Stimulated activated CD8-positive, alpha-beta memory T cell treated with anti-CD3 and anti-CD28 coated beads, Interleukin-15, amount 100 ng/mL, for 4 hours (primary cell): Measurements from ENCODE around the gene TADA1.
"Not testable (repeated sequence)": the region's sequence is repeated elsewhere in the genome, so short reads cannot be mapped to it uniquely, and the experiment has no call there.

Experiments used
- DNase-seq, 2 donors: peaks; one replicate each; pipeline ENCODE4 v3.0.0-alpha.2; 2020; ENCODE audit warnings: low read depth in 2 of 2

TADA1 gene

GRCh38 chr1:166889776-166890175 is 13.7 kb upstream of the TADA1 start:
- no peak for DNase-seq

DNA sequence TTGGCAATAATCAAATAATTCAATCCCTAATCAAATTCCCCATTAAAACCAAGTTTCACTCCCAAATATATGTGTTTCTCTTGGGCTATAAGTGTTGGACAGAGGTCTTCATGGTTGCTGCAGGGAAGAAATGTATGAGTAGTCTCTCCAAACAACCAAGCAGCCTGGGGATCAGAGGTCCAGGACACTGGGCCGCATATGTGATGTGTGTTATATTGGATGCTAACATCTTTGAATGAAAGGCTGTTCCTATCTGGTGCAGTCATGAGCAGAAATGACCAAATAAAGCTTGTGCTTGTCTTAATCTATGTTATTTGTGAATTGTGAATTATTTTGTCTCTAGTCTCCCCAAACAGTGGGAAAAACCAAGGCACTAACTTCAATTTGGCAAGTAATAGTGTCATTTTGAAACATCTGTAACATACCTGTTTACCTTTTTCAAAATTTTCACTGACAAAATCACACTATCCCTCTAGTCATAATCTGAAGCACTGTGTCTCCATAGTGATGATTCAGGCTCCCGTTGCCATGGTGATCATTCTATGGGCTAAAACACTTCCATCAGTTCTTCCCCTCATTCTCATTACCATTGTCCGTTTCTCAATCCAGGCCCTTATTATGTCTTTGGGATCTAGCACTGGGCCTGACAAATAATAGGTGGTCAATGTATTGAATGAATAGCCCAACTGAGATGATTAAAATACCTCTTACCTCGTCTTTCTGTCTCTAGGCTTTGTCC is 12.5 kb upstream of the TADA1 start:
- DNase-seq, result no peak

- no peak for DNase-seq
These were observed 8.9 kb upstream of the TADA1 start for GRCh38 chr1:166884971-166885370.

GRCh38 chr1:166884040-166884642 is 8.1 kb upstream of the TADA1 start:
- DNase-seq, result no peak

- no peak for DNase-seq
These were observed 6.8 kb upstream of the TADA1 start for GRCh38 chr1:166882893-166883292.

DNA sequence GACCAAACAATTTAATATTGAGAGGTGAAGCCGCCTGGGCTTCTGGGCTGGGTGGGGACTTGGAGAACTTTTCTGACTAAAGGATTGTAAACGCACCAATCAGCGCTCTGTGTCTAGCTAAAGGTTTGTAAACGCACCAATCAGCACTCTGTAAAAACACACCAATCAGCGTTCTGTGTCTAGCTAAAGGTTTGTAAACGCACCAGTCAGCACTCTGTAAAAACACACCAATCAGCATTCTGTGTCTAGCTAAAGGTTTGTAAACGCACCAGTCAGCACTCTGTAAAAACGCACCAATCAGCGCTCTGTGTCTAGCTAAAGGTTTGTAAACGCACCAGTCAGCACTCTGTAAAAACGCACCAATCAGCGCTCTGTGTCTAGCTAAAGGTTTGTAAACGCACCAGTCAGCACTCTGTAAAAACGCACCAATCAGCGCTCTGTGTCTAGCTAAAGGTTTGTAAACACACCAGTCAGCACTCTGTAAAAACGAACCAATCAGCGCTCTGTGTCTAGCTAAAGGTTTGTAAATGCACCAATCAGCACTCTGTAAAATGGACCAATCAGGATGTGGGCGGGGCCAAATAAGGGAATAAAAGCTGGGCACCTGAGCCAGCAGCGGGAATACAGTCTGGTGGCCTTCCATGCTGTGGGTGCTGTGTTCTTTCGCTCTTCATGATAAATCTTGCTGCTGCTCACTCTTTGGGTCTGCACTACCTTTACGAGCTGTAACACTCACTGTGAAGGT is 2.3 kb upstream of the TADA1 start:
- not testable (repeated sequence) for DNase-seq

DNA sequence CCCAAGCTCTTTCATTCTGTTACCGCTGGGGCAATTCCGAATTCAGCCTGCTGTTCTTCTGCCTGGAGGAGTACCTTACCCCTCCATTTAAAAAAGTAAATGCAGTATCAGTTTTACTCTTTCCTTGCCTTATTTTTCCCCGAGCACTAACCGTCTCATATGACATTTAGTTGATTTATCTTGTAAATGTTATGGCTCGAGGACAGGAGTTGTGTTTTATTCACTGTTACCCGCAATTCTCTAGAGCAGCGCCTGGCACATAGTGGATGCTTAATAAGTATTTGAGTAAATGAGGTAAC is 425 bp upstream of the TADA1 start:
- no peak for DNase-seq

GRCh38 chr1:166875302-166875733 is 746 bp downstream of the TADA1 start:
- DNase-seq, result no peak

GRCh38 chr1:166874464-166874863 is 1.6 kb downstream of the TADA1 start:
- no peak for DNase-seq

GRCh38 chr1:166870584-166870983 is 5.5 kb downstream of the TADA1 start:
- DNase-seq, result no peak

DNA sequence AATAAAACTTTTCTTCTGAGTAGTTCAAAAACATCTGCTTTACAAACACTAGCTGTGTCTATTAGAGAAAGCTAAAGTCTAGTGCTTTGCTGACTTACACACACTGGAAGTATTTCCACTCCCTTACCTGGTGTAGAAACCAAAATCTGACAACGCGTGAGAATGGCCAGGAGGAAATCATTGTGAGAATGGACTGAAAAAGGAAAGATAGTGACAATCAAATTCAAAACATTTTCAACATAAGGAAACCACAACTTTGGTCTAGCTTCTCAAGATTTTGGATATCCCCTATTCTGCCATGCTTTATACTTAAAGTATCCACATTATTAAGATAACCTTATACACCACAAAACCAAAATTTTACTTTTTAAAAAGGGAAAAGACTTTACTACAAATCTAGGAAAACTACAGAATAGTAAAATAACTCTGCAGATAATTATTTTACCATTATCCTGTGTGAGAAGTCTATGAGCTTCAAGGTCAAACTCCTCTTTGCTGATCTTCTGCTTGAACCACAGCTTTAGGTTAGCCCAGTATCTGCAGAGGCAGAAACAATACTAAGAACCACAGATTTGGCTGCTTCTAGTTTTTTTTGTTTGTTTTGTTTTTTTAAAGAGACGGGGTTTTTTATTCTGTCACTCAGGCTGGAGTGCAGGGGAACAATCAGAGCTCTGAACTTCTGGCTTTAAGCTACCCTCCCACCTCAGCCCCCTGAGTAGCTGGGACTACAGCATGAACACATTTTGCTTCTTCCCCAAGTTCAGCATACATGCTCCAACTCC is 6.6 kb downstream of the TADA1 start:
- no peak for DNase-seq

GRCh38 chr1:166868639-166869038 is 7.4 kb downstream of the TADA1 start:
- DNase-seq, result no peak

GRCh38 chr1:166865926-166866325 is 10.1 kb downstream of the TADA1 start:
- DNase-seq, result no peak

GRCh38 chr1:166859597-166859996 is 16.5 kb downstream of the TADA1 start:
- no peak for DNase-seq

DNA sequence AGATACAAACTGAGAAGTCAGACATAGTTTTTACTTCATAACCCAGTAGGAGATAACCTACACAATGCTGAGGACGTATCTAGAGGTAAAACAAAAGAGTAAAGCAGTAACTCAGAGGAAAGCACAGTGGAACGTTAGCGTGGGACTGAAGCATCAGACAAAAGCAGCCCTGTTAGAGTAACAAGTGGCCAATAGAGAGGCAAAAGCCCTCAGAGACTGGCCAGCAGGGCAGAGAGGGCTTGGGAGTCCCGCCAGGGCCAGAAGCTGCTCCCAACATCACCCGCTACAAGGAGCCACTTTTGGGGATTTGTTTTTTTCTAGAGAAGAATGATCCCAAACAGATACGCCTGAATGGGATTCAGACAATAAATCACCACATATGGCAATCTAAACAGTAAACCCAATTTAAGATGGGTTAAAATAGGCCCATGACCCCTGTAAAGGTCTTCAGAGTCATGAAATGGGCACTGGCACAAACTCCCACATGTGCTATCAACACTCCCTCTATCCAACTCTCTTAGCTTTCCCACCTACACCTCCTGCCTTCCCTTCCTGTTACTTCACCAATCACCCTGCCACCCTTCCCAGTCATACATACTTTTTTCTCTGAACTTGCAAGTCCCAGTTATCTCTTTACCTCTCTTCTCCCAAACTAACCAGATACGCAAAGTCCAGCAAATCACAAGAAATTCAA is 17.2 kb downstream of the TADA1 start:
- no peak for DNase-seq

- DNase-seq, result no peak
These were observed 18.1 kb downstream of the TADA1 start for GRCh38 chr1:166857995-166858394.

DNA sequence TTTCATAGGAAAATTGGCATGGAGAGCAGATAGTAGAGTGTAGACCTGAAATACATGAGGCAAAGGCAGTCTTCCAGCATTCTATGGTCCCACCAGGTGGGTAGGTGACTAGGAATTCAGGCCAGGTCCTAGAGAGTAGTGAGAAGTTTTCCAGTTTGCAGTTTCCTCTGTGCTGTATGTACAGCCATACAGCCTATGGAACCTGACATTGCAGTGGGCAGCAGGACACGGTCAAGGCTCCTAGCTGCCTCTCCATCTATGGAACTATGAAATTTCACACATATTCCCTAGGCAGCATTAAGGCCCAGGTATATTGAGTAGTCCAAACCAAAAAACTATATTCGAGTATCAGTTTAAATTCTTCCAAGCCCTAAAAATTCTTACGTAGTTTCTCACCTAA is 20.5 kb downstream of the TADA1 start:
- DNase-seq, result no peak

DNA sequence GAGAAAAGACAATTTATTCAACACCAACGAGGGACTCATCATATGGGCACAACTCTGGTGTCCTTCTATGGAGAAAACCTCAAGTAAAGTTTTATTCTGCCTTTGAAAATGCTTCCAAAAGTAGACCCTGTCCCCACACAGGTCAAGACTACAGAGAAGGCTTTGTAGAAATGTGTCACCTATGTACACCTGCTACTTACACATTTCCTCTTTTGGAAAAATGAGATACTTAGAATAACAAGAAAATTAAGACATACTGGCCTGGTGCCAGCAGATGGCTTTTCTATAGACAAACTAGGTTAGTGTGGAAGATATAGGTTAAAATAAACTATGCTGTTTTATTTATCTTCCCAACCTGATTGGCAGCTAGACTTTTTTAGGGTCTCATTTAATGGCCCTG is 23.1 kb downstream of the TADA1 start:
- DNase-seq, result no peak

- DNase-seq, result no peak
These were observed 26.9 kb downstream of the TADA1 start for GRCh38 chr1:166849135-166849534.

DNA sequence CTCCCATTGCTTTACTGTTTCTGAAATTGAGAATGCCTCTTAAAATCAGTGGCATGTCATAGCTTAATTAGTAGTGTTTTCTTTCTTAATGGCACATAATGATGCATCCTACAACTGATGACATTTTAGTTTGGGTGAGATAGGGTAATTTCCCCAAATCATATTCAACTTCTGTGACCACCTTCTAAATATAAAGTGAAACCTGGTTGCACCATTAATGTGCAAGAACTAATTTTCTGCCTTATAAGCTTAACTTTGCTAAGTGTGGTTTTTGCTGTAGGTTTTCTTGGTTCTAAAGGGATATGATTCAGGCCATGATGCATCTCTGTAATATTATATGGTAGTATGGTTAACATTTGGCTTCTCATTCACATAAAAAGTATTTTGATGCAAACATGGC is 27.9 kb downstream of the TADA1 start:
- no peak for DNase-seq

DNA sequence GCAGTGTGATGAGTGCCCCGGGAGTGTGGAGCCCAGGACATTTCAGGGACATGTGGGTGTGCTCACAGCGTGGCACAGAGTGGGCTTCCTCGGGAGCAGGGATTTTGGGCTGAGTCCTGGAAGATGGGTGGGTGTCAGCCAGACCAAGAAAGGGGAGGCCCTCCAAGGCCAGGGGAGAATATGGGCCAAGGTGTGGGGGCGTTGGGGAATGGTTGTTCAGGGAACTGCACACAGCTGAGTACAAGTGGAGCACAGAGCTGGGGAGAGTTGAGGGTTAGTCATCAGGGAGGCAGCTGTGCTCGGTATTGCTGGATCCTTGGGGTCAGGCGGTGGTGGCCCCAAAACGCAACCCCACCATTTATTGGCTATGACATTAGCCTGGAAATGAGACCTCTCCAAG is 31.3 kb downstream of the TADA1 start:
- no peak for DNase-seq
